Parathyroid adenoma (tissue), 2 donors: ENCODE measurements around the gene PRADC1.
A peak's percentile ranks its signal among the peaks of the same experiment; 100 is the strongest.
"Not testable (repeated sequence)": the region's sequence is repeated elsewhere in the genome, so short reads cannot be mapped to it uniquely, and the experiment has no call there.

Source experiments
- H2AFZ ChIP-seq: fragments of 300-600 bp; sonication (generic); one replicate; pipeline ENCODE4 v1.7.0; 2017; ENCODE audit warnings: antibody characterized with exemption, mild to moderate bottlenecking
- H3K27ac ChIP-seq: fragments of 300-600 bp; sonication (generic); one replicate; pipeline ENCODE4 v1.7.0; 2017
- H3K27me3 ChIP-seq: fragments of 300-600 bp; sonication (generic); one replicate; pipeline ENCODE4 v1.7.0; 2017; ENCODE audit warnings: low read length; ENCODE audit not compliant: control insufficient read depth, insufficient read depth
- H3K36me3 ChIP-seq: fragments of 300-600 bp; sonication (generic); one replicate; pipeline ENCODE4 v1.7.0; 2017; ENCODE audit warnings: low read length; ENCODE audit not compliant: control insufficient read depth, insufficient read depth
- H3K4me1 ChIP-seq: fragments of 300-600 bp; sonication (generic); one replicate; pipeline ENCODE4 v1.7.0; 2017; ENCODE audit warnings: control low read depth
- H3K4me2 ChIP-seq: fragments of 300-600 bp; sonication (generic); one replicate; pipeline ENCODE4 v1.7.0; 2017; ENCODE audit warnings: low read length
- H3K4me3 ChIP-seq: fragments of 300-600 bp; sonication (generic); one replicate; pipeline ENCODE4 v1.7.0; 2017; ENCODE audit warnings: low read depth, low read length
- H3K79me2 ChIP-seq: fragments of 300-600 bp; sonication (generic); one replicate; pipeline ENCODE4 v1.7.0; 2017; ENCODE audit warnings: control low read depth
- H3K9ac ChIP-seq: fragments of 300-600 bp; sonication (generic); one replicate; pipeline ENCODE4 v1.7.0; 2017; ENCODE audit warnings: mild to moderate bottlenecking
- H3K9me3 ChIP-seq: fragments of 300-600 bp; sonication (generic); one replicate; pipeline ENCODE4 v1.7.0; 2017; ENCODE audit warnings: low read length; ENCODE audit not compliant: control insufficient read depth
- TF ChIP-seq, protein P1 (sequence below): fragments of 300-600 bp; sonication (generic); IDR thresholded peaks from one replicate; pipeline ENCODE4 v1.7.0; 2017; ENCODE audit warnings: antibody characterized with exemption, mild to moderate bottlenecking
- donor health status: primary hyperparathyroidism.

Gene PRADC1

DNA sequence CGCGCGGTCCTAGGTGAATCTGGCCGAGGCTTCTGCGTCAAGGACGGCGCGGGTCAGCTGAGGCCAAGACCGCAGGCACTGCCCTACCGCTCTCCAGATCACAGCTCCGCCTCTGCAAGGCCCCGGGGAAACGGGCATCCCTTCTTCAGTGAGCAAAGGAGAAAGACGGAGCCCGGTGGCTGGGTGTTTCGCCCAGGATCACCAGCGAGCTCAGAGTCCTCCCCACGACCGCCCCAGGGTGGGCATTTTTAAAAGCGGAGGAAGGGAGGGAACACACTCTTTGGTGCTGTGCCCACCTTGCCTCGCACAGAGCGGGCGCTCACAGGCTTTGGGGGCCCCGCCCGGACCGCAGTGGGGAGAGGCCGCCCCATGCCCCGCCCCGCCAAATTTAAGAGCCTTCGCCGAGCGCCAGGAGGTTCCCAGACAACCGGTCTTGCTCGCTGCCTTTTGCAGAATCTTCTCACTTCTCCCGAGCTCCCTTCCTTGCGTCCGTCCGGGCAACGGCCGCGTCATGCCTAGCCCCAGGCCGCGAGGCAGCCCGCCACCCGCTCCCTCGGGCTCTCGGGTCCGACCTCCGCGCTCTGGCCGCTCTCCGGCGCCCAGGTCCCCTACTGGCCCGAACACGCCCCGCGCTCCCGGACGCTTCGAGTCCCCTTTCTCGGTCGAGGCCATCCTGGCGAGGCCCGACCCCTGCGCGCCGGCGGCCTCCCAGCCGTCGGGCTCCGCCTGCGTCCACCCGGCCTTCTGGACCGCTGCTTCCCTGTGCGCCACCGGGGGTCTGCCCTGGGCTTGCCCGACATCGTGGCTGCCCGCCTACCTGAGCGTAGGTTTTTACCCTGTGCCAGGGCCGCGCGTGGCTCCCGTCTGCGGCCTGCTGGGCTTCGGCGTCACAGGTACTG lies 30.6 kb downstream of the PRADC1 start, which contains the start of gene NOTO:
TSS of gene NOTO (plus strand) at position 419 of the 899 bp plus-strand sequence. CDS start at position 512, 93 bp downstream.
- H3K79me2 ChIP-seq = no peaks in the 10 kb centered on the region
- H3K9me3 ChIP-seq = no peaks in the 10 kb centered on the region
- TF ChIP-seq, protein P1, sequence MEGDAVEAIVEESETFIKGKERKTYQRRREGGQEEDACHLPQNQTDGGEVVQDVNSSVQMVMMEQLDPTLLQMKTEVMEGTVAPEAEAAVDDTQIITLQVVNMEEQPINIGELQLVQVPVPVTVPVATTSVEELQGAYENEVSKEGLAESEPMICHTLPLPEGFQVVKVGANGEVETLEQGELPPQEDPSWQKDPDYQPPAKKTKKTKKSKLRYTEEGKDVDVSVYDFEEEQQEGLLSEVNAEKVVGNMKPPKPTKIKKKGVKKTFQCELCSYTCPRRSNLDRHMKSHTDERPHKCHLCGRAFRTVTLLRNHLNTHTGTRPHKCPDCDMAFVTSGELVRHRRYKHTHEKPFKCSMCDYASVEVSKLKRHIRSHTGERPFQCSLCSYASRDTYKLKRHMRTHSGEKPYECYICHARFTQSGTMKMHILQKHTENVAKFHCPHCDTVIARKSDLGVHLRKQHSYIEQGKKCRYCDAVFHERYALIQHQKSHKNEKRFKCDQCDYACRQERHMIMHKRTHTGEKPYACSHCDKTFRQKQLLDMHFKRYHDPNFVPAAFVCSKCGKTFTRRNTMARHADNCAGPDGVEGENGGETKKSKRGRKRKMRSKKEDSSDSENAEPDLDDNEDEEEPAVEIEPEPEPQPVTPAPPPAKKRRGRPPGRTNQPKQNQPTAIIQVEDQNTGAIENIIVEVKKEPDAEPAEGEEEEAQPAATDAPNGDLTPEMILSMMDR = no peak
- H2AFZ ChIP-seq = peak within 1 kb of the TSS; percentile 73
- peaks cover 8% of the 10 kb centered on the region for H3K27me3 ChIP-seq
- H3K4me3 ChIP-seq = peak within 1 kb of the TSS; percentile 37
- no peaks in the 10 kb centered on the region for H3K36me3 ChIP-seq
- H3K4me1 ChIP-seq = no peaks in the 10 kb centered on the region
- peak within 1 kb of the TSS; percentile 67 for H3K4me2 ChIP-seq
- H3K9ac ChIP-seq = no peak within 1 kb of the TSS
- no peak within 1 kb of the TSS for H3K27ac ChIP-seq

DNA sequence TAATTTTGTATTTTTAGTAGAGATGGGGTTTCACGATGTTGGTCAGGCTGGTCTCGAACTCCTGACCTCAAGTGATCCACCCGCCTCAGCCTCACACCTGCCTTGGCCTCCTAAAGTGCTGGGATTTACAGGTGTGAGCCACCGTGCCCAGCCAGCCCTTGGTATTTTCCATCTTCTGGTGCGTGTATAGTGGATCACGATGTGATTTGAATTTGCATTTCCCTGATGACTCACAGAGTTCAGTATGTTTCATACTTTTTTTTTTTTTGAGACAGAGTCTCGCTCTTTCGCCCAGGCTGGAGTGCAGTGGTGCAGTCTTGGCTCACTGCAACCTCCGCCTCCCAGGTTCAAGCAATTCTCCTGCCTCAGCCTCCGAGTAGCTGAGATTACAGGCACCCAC lies 32.8 kb downstream of the PRADC1 start:
- not testable (repeated sequence) for H3K9me3 ChIP-seq, H3K27me3 ChIP-seq, H3K4me3 ChIP-seq, H3K27ac ChIP-seq, H3K9ac ChIP-seq, H3K4me1 ChIP-seq, H3K36me3 ChIP-seq, H2AFZ ChIP-seq, H3K4me2 ChIP-seq, H3K79me2 ChIP-seq

DNA sequence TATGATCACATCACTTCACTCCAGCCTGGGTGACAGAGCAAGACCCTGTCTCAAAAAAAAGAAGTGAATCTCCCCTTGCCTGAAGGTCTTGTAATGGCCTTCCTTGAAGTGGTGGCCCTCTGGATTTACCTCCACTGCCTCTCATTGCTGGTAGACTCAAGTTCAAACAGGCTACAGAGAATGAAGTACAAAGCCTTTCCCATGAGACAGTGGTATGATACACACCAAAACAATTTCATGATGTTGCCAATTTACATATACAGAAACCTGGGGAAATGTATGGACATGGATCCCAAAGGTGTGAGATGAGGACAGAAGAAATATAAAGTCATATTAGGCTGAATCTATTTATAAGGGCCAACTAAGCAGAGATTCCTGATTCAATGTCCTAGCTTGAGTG lies 35.5 kb downstream of the PRADC1 start:
- Histone ChIP-seq H3K4me3 (no peak overlapping the region), H3K4me2 (no peak overlapping the region), H3K4me1 (no peaks in the 10 kb centered on the region), H3K36me3 (no peaks in the 10 kb centered on the region), H3K27ac (no peak overlapping the region), H3K9me3 (no peaks in the 10 kb centered on the region), H3K27me3 (no peaks in the 10 kb centered on the region), H3K79me2 (no peaks in the 10 kb centered on the region), H3K9ac (no peak overlapping the region), H2AFZ (no peak overlapping the region)
- TF ChIP-seq, protein P1 = no peak

DNA sequence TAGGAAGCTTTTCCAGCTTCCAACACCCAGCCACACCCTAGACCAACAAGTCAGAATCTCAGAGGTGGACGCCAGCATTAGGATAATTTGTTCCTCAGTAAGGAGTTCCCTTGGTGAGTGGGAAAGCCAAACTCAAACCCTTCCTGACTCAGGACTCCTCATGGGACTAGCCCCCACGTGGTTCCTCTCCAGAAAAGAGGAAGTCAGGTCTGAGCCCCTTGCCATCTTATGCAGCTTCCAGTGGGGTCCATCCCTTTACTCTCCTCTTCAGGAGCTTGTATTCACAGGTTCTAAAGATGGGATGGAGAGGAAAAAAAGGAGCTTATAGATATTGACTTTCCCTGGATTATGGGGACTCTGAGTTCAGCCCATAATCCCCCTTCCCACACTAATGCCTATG lies 45.5 kb downstream of the PRADC1 start:
- H3K4me1 ChIP-seq = no peaks in the 10 kb centered on the region
- H3K4me2 ChIP-seq = no peak overlapping the region
- H3K79me2 ChIP-seq = no peaks in the 10 kb centered on the region
- TF ChIP-seq, protein P1 = no peak
- H3K36me3 ChIP-seq = no peaks in the 10 kb centered on the region
- H2AFZ ChIP-seq = no peak overlapping the region
- no peak overlapping the region for H3K4me3 ChIP-seq
- H3K9me3 ChIP-seq = no peaks in the 10 kb centered on the region
- H3K27me3 ChIP-seq = no peaks in the 10 kb centered on the region
- H3K27ac ChIP-seq = no peak overlapping the region
- H3K9ac ChIP-seq = no peak overlapping the region

DNA sequence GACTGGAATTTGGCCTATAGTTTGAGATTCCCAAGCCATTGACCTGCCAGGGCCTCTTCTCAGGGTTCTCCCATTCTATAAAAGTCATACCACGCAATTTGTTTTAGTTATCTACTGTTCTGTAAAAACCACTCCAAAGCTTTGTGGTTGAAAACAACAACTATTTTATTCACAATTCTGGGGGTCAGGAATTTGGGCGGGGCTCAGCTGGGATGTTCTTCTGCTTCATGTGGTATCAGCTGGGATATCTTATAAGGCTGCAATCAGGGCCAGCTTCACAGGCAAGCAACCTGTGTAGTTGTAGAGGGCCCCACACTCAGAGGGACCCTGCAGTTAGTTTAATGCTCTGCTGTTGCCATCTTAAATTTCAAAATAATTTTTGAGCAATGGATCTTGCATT lies 47.1 kb downstream of the PRADC1 start:
- H3K4me3 ChIP-seq = no peak overlapping the region
- H3K27me3 ChIP-seq = no peaks in the 10 kb centered on the region
- H2AFZ ChIP-seq = no peak overlapping the region
- H3K27ac ChIP-seq = no peak overlapping the region
- no peak overlapping the region for H3K4me2 ChIP-seq
- H3K9ac ChIP-seq = no peak overlapping the region
- no peaks in the 10 kb centered on the region for H3K79me2 ChIP-seq
- TF ChIP-seq, protein P1 = no peak
- no peaks in the 10 kb centered on the region for H3K36me3 ChIP-seq
- H3K9me3 ChIP-seq = no peaks in the 10 kb centered on the region
- no peaks in the 10 kb centered on the region for H3K4me1 ChIP-seq
